Breast epithelium (tissue), 4 donors: Measurements from ENCODE around the gene THOP1. TPM values are rescaled to one million over a fixed set of nuclear protein-coding genes. Genes with fewer than 3 reads are reported as not detected.

ENCODE experiments used
- DNase-seq, 2 donors: peaks; one replicate each; pipeline ENCODE4 v3.0.0-alpha.2; 2019; ENCODE audit warnings: low spot score in 2 of 2
- H3K27ac ChIP-seq, 2 donors: fragments of 200-600 bp; sonication (generic) in 1 of 2; one replicate each; pipeline ENCODE4 v1.5.1; 2016 to 2019; ENCODE audit warnings: mild to moderate bottlenecking in 1 of 2
- H3K27me3 ChIP-seq, 2 donors: fragments of 200-600 bp; sonication (generic) in 1 of 2; one replicate each; pipeline versions ENCODE4 v1.5.1 to v1.6.0; 2017 to 2019; ENCODE audit warnings: control low read depth in 1 of 2, mild to moderate bottlenecking in 1 of 2
- H3K36me3 ChIP-seq: fragments of 200-600 bp; one replicate; pipeline ENCODE4 v1.5.1; 2019
- H3K4me1 ChIP-seq, 2 donors: fragments of 200-600 bp; sonication (generic); one replicate each; pipeline ENCODE4 v1.5.1; 2016 to 2019; ENCODE audit warnings: control low read depth in 1 of 2
- H3K4me3 ChIP-seq, 3 donors: fragments of 200-600 bp; sonication (generic); 1 replicate in 2 of 3; 2 replicates in 1 of 3; pipeline ENCODE4 v1.5.1; 2016 to 2019; ENCODE audit warnings: mild to moderate bottlenecking in 3 of 3, moderate library complexity in 2 of 3
- H3K9me3 ChIP-seq, 2 donors: fragments of 200-600 bp; sonication (generic) in 1 of 2; one replicate each; pipeline ENCODE4 v1.5.1; 2016 to 2019; ENCODE audit warnings: control low read depth in 1 of 2
- CTCF ChIP-seq, 3 donors: fragments of 450-650 bp; IDR thresholded peaks; one replicate each; pipeline ENCODE4 v1.5.1; 2016 to 2017; ENCODE audit warnings: antibody characterized with exemption in 3 of 3, mild to moderate bottlenecking in 3 of 3, moderate library complexity in 3 of 3
- POLR2A ChIP-seq: fragments of 450-650 bp; IDR thresholded peaks from one replicate; pipeline ENCODE4 v1.6.1; 2016; ENCODE audit warnings: antibody characterized with exemption, mild to moderate bottlenecking, moderate library complexity
- POLR2AphosphoS5 ChIP-seq, 3 donors: sonication (generic); formaldehyde crosslinking; IDR thresholded peaks; one replicate each; pipeline ENCODE4 v1.6.1; 2017; ENCODE audit warnings: antibody characterized with exemption in 3 of 3
- intact Hi-C: fragments of 100-400 bp; cut with DNase I; formaldehyde crosslinking; loops from one replicate; pipeline ENCODE4 v1.15.1; 2023; ENCODE audit warnings: low total_unique reads
- total RNA-seq, 3 donors: library from RNA; depleted of rRNA; stranded (reverse); fragments of >200 nt; gene quantifications; one replicate each; pipeline ENCODE4 v1.1.0, GENCODE V29; 2016

The THOP1 gene
- total RNA-seq, 3 donors from 2014 or later: 26.2 to 40.0 (median 39.1) TPM

GRCh38 chr19:2847507-2847906 lies 62.2 kb downstream of the THOP1 start:
- H3K4me3 ChIP-seq: no peak overlapping the region
- no peaks in the 10 kb centered on the region for H3K27me3 ChIP-seq
- no peaks in the 10 kb centered on the region for H3K4me1 ChIP-seq
- intact Hi-C loops: no loop called here
- TF ChIP-seq POLR2AphosphoS5 (IDR thresholded peaks at IDR 0.05) (no peak), POLR2A (no peak), CTCF (IDR thresholded peaks at IDR 0.05) (no peak)
- DNase-seq: no peak
- no peak overlapping the region for H3K27ac ChIP-seq
- H3K36me3 ChIP-seq: peaks cover 12% of the 10 kb centered on the region
- peaks cover 46 to 51% of the 10 kb centered on the region in 2 donors for H3K9me3 ChIP-seq

DNA sequence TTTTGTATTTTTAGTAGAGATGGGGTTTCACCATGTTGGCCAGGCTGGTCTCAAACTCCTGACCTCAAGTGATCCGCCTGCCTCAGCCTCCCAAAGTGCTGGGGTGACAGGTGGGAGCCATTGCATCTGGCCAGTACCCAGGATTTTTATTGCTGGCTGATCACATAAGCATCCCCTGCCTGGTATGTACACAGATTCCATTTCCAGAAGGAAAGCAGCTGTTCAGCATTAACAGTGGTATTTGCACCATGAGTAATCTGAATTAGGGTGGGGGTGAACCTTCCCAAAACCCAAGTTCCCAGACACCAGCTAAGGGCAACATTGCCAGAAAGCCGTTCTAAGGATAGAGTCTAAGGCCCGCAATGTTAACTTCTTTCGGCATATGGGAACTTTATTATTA lies 63.3 kb downstream of the THOP1 start:
- H3K27ac ChIP-seq: no peak overlapping the region
- peaks cover 57 to 62% of the 10 kb centered on the region in 2 donors for H3K9me3 ChIP-seq
- DNase-seq: no peak
- peaks cover 23% of the 10 kb centered on the region for H3K36me3 ChIP-seq
- H3K4me3 ChIP-seq: no peak overlapping the region
- no peaks in the 10 kb centered on the region for H3K27me3 ChIP-seq
- TF ChIP-seq POLR2A: no peak
- no peak for TF ChIP-seq CTCF (IDR thresholded peaks at IDR 0.05)
- TF ChIP-seq POLR2AphosphoS5 (IDR thresholded peaks at IDR 0.05): no peak
- H3K4me1 ChIP-seq: no peaks in the 10 kb centered on the region
- intact Hi-C loops: no loop called here

DNA sequence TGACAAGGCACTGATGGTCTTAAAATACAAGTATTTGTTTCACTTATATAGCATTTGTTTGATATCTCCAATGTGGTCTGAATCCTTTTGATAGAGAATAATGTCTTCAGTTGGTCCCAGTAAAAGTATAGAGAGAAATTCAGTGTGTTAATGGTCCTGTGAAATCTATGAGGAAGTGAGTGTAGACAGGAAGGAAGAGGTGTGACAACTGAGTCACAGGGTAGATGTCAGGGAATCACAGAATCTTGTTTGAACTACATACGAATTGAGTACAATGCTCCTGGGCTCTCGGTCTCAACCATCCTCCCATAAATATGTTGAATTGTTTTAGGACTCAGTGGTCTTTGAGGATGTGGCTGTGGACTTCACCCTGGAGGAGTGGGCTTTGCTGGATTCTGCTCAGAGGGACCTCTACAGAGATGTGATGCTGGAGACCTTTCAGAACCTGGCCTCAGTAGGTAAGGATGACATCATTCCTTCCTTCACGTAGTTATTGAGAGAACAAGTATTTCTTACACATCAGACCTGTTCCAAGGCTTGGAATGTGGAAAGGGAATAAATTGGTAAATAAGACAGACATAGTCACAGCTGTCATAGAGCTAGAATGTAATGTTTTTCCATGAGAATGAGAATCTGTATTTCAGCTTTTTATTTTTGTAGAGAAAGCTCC lies 65.1 kb downstream of the THOP1 start:
- no peaks in the 10 kb centered on the region for H3K27me3 ChIP-seq
- no peak for DNase-seq
- no peak overlapping the region for H3K27ac ChIP-seq
- TF ChIP-seq POLR2A (no peak), CTCF (IDR thresholded peaks at IDR 0.05) (no peak), POLR2AphosphoS5 (IDR thresholded peaks at IDR 0.05) (no peak)
- H3K9me3 ChIP-seq: peaks cover 70 to 80% of the 10 kb centered on the region in 2 donors
- H3K36me3 ChIP-seq: peaks cover 25% of the 10 kb centered on the region
- intact Hi-C loops: no loop called here
- no peaks in the 10 kb centered on the region for H3K4me1 ChIP-seq
- no peak overlapping the region for H3K4me3 ChIP-seq

DNA sequence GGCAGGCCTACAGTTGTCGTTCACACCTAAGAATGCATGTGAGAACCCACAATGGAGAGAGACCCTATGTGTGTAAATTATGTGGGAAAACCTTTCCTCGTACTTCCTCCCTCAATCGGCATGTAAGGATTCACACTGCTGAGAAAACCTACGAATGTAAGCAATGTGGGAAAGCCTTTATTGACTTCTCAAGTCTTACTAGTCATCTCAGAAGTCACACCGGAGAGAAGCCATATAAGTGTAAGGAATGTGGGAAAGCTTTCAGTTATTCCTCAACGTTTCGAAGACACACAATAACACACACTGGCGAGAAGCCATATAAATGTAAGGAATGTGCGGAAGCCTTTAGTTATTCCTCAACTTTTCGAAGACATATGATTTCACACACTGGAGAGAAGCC lies 67.3 kb downstream of the THOP1 start:
- no peak for TF ChIP-seq CTCF (IDR thresholded peaks at IDR 0.05)
- TF ChIP-seq POLR2A: no peak
- TF ChIP-seq POLR2AphosphoS5 (IDR thresholded peaks at IDR 0.05): no peak
- peaks cover 79 to 93% of the 10 kb centered on the region in 2 donors for H3K9me3 ChIP-seq
- H3K36me3 ChIP-seq: peaks cover 25% of the 10 kb centered on the region
- DNase-seq: no peak
- intact Hi-C loops: no loop called here
- no peaks in the 10 kb centered on the region for H3K4me1 ChIP-seq
- no peak overlapping the region for H3K27ac ChIP-seq
- H3K27me3 ChIP-seq: no peaks in the 10 kb centered on the region
- H3K4me3 ChIP-seq: peak overlapping the region in 1 of 3 donors; percentile 4

DNA sequence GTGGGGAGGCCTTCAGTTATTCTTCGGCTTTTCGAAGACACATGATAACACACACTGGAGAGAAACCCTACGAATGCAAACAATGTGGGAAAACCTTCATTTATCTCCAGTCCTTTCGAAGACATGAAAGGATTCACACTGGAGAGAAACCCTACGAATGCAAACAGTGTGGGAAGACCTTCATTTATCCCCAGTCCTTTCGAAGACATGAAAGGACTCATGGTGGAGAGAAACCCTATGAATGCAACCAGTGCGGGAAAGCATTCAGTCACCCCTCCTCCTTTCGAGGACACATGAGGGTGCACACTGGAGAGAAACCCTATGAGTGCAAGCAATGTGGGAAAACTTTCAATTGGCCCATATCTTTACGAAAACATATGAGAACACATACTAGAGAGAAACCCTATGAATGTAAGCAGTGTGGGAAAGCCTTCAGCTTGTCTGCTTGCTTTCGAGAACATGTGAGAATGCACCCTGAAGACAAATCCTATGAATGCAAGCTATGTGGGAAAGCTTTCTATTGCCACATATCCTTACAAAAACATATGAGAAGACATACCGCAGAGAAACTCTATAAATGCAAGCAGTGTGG lies 67.8 kb downstream of the THOP1 start:
- no peak for DNase-seq
- intact Hi-C loops: no loop called here
- Histone ChIP-seq H3K27me3 (no peaks in the 10 kb centered on the region), H3K9me3 (peaks cover 80 to 94% of the 10 kb centered on the region in 2 donors), H3K27ac (no peak overlapping the region), H3K4me3 (peak overlapping the region in 1 of 3 donors; percentile 10), H3K36me3 (peaks cover 25% of the 10 kb centered on the region), H3K4me1 (no peaks in the 10 kb centered on the region)
- TF ChIP-seq POLR2A (no peak), POLR2AphosphoS5 (IDR thresholded peaks at IDR 0.05) (no peak), CTCF (IDR thresholded peaks at IDR 0.05) (no peak)
